H54 (cell line): Measurements from ENCODE around the gene KRT76.

Source experiments
- DNase-seq: peaks from one replicate; pipeline ENCODE4 v3.0.0; 2011; ENCODE audit warnings: low spot score, mixed read lengths; ENCODE audit not compliant: insufficient read length
- FAIRE-seq: peaks from 3 replicates; lab custom pipeline; 2011; peaks lifted over from hg19 to GRCh38; lab: Jason Lieb, UNC
- POLR2A ChIP-seq: IDR thresholded peaks from 2 replicates; pipeline ENCODE4 v1.6.1; 2011; ENCODE audit warnings: low read depth, mild to moderate bottlenecking, low read length

KRT76 gene

GRCh38 chr12:52742822-52743457 is 34.2 kb downstream of the KRT76 start:
- DNase-seq = no peak
- no peak for FAIRE-seq
- no peak for TF ChIP-seq POLR2A

- DNase-seq (no peak), FAIRE-seq (no peak)
- TF ChIP-seq POLR2A = no peak
These were observed 35.0 kb downstream of the KRT76 start for GRCh38 chr12:52742196-52742580.

GRCh38 chr12:52741375-52742195 is 35.6 kb downstream of the KRT76 start:
- FAIRE-seq (no peak), DNase-seq (peak; percentile 37)
- TF ChIP-seq POLR2A = no peak

- DNase-seq = no peak
- FAIRE-seq = no peak
- no peak for TF ChIP-seq POLR2A
These were observed 36.6 kb downstream of the KRT76 start for GRCh38 chr12:52740584-52740983.

GRCh38 chr12:52739963-52740362 is 37.2 kb downstream of the KRT76 start:
- DNase-seq (no peak), FAIRE-seq (no peak)
- no peak for TF ChIP-seq POLR2A

GRCh38 chr12:52735816-52736632 is 41.1 kb downstream of the KRT76 start:
- TF ChIP-seq POLR2A = no peak
- FAIRE-seq (no peak), DNase-seq (no peak)

- no peak for FAIRE-seq
- no peak for TF ChIP-seq POLR2A
- no peak for DNase-seq
These were observed 42.0 kb downstream of the KRT76 start for GRCh38 chr12:52735106-52735505.

GRCh38 chr12:52730793-52731192 is 46.4 kb downstream of the KRT76 start:
- TF ChIP-seq POLR2A = no peak
- FAIRE-seq (no peak), DNase-seq (no peak)

GRCh38 chr12:52730383-52730782 is 46.8 kb downstream of the KRT76 start:
- no peak for DNase-seq
- no peak for FAIRE-seq
- no peak for TF ChIP-seq POLR2A

GRCh38 chr12:52729147-52729546 is 48.0 kb downstream of the KRT76 start:
- no peak for DNase-seq
- FAIRE-seq = no peak
- TF ChIP-seq POLR2A = no peak

- DNase-seq (no peak), FAIRE-seq (no peak)
- no peak for TF ChIP-seq POLR2A
These were observed 48.8 kb downstream of the KRT76 start for GRCh38 chr12:52728374-52728773.

- no peak for TF ChIP-seq POLR2A
- no peak for DNase-seq
- no peak for FAIRE-seq
These were observed 50.1 kb downstream of the KRT76 start for GRCh38 chr12:52727037-52727436.

- TF ChIP-seq POLR2A = no peak
- DNase-seq = no peak
- no peak for FAIRE-seq
These were observed 50.7 kb downstream of the KRT76 start for GRCh38 chr12:52726451-52726850.

- DNase-seq (no peak), FAIRE-seq (no peak)
- no peak for TF ChIP-seq POLR2A
These were observed 52.8 kb downstream of the KRT76 start for GRCh38 chr12:52724384-52724783.
